Measurements from ENCODE around the gene SLC35A2.

GRCh38 chrX:48893556-48894348 is 17.7 kb downstream of the SLC35A2 start:
- TF ChIP-seq, protein P1, sequence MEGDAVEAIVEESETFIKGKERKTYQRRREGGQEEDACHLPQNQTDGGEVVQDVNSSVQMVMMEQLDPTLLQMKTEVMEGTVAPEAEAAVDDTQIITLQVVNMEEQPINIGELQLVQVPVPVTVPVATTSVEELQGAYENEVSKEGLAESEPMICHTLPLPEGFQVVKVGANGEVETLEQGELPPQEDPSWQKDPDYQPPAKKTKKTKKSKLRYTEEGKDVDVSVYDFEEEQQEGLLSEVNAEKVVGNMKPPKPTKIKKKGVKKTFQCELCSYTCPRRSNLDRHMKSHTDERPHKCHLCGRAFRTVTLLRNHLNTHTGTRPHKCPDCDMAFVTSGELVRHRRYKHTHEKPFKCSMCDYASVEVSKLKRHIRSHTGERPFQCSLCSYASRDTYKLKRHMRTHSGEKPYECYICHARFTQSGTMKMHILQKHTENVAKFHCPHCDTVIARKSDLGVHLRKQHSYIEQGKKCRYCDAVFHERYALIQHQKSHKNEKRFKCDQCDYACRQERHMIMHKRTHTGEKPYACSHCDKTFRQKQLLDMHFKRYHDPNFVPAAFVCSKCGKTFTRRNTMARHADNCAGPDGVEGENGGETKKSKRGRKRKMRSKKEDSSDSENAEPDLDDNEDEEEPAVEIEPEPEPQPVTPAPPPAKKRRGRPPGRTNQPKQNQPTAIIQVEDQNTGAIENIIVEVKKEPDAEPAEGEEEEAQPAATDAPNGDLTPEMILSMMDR (conservative IDR thresholded peaks at IDR 0.05; ENCODE audit: low read length), result no peak
- TF ChIP-seq EZH2phosphoT487 (IDR thresholded peaks at IDR 0.05; ENCODE audit: borderline replicate concordance), result no peak

All from Loucy (cell line).